HepG2 (cell line): Measurements from ENCODE around the gene GMPPA. TPM values are rescaled to one million over a fixed set of nuclear protein-coding genes. Genes with fewer than 3 reads are reported as not detected.
A peak's percentile ranks its signal among the peaks of the same experiment; 100 is the strongest.

Source experiments
- CSRNP2 ChIP-seq: sonication (generic); formaldehyde crosslinking; conservative IDR thresholded peaks from 2 replicates; pipeline ENCODE4 v1.8.0; 2022; ENCODE audit warnings: low read depth, missing genetic modification reagents
- DMAP1 ChIP-seq: IDR thresholded peaks from 2 replicates; pipeline ENCODE4 v1.6.1; 2016
- E2F2 ChIP-seq: sonication (generic); formaldehyde crosslinking; IDR thresholded peaks from 2 replicates; pipeline ENCODE4 v1.4.0; 2020; ENCODE audit warnings: missing genetic modification reagents, borderline replicate concordance
- HOXA3 ChIP-seq: sonication (generic); formaldehyde crosslinking; IDR thresholded peaks from 2 replicates; pipeline ENCODE4 v1.5.0; 2020; ENCODE audit warnings: missing genetic modification reagents
- MEF2D ChIP-seq: sonication (generic); formaldehyde crosslinking; IDR thresholded peaks from 2 replicates; pipeline ENCODE4 v1.5.1; 2020; ENCODE audit warnings: mild to moderate bottlenecking, missing genetic modification reagents
- SCMH1 ChIP-seq: sonication (generic); formaldehyde crosslinking; IDR thresholded peaks from 2 replicates; pipeline ENCODE4 v1.9.0; 2021; ENCODE audit warnings: missing genetic modification reagents, mild to moderate bottlenecking, borderline replicate concordance
- SP140L ChIP-seq: sonication (generic); formaldehyde crosslinking; IDR thresholded peaks from 2 replicates; pipeline ENCODE4 v1.4.0; 2020; ENCODE audit warnings: missing genetic modification reagents, borderline replicate concordance
- TARDBP ChIP-seq: sonication (generic); formaldehyde crosslinking; IDR thresholded peaks from 2 replicates; pipeline ENCODE4 v1.8.0; 2022; ENCODE audit warnings: mild to moderate bottlenecking, missing genetic modification reagents
- TBX3 ChIP-seq: fragments of 450-650 bp; IDR thresholded peaks from 2 replicates; pipeline ENCODE4 v1.6.1; 2017; ENCODE audit warnings: antibody characterized with exemption, mild to moderate bottlenecking, inconsistent platforms, borderline replicate concordance
- TFE3 ChIP-seq: IDR thresholded peaks from 2 replicates; pipeline ENCODE4 v1.6.1; 2016
- TGIF2 ChIP-seq: IDR thresholded peaks from 2 replicates; pipeline ENCODE4 v1.6.1; 2016; ENCODE audit warnings: control low read depth, missing compliant biosample characterization
- ZFP36L1 ChIP-seq: sonication (generic); formaldehyde crosslinking; IDR thresholded peaks from 2 replicates; pipeline ENCODE4 v1.8.0; 2022; ENCODE audit warnings: mild to moderate bottlenecking, missing genetic modification reagents, moderate library complexity
- ZMYM4 ChIP-seq: sonication (generic); formaldehyde crosslinking; IDR thresholded peaks from 2 replicates; pipeline ENCODE4 v1.8.1; 2023; ENCODE audit warnings: mild to moderate bottlenecking, missing genetic modification reagents
- ZNF329 ChIP-seq: sonication (generic); formaldehyde crosslinking; IDR thresholded peaks from 2 replicates; pipeline ENCODE4 v1.9.0; 2021; ENCODE audit warnings: low read depth, mild to moderate bottlenecking, missing genetic modification reagents
- ZNF431 ChIP-seq: sonication (generic); formaldehyde crosslinking; IDR thresholded peaks from 2 replicates; pipeline ENCODE4 v1.9.0; 2022; ENCODE audit warnings: missing genetic modification reagents, low read depth, mild to moderate bottlenecking, borderline replicate concordance
- ZNF577 ChIP-seq: sonication (generic); formaldehyde crosslinking; IDR thresholded peaks from 2 replicates; pipeline ENCODE4 v1.4.0; 2020; ENCODE audit warnings: mild to moderate bottlenecking, low read depth, missing genetic modification reagents, borderline replicate concordance
- ZNF781 ChIP-seq: sonication (generic); formaldehyde crosslinking; IDR thresholded peaks from 2 replicates; pipeline ENCODE4 v1.5.1; 2020; ENCODE audit warnings: borderline replicate concordance, mild to moderate bottlenecking, missing genetic modification reagents; ENCODE audit errors: not compliant biosample characterization
- polyA plus RNA-seq, 8 experiments: library from polyadenylated mRNA; depleted of rRNA in 3 of 8; stranded (reverse) in 7 of 8; unstranded in 1 of 8; fragments of >200 nt; fragmentation: Illumina TruSeq in 4 of 8; extraction: Trizol in 4 of 8; gene quantifications; 2 replicates each; pipeline versions ENCODE4 v1.2.1 to v1.2.3, GENCODE V29; 2011 to 2016; ENCODE audit warnings: low read depth in 4 of 8, missing spikeins in 1 of 8, mixed read lengths in 1 of 8; ENCODE audit not compliant: insufficient read depth in 1 of 8
- total RNA-seq, 5 experiments: library from RNA; depleted of rRNA; stranded (reverse); fragments of >200 nt; fragmentation: Illumina TruSeq; extraction: Trizol; gene quantifications; 2 replicates each; pipeline ENCODE4 v1.2.3, GENCODE V29; 2016; ENCODE audit warnings: low read depth in 1 of 5
- TF ChIP-seq, protein P1 (sequence below): sonication (generic); formaldehyde crosslinking; IDR thresholded peaks from 2 replicates; pipeline ENCODE4 v1.5.1; 2020; ENCODE audit warnings: missing genetic modification reagents, mild to moderate bottlenecking, borderline replicate concordance
- TF ChIP-seq, protein P2 (sequence below): sonication (generic); formaldehyde crosslinking; IDR thresholded peaks from 2 replicates; pipeline ENCODE4 v1.8.1; 2023; ENCODE audit warnings: mild to moderate bottlenecking, moderate library complexity, missing genetic modification reagents
- TF ChIP-seq, protein P3 (sequence below): sonication (generic); formaldehyde crosslinking; IDR thresholded peaks from 2 replicates; pipeline ENCODE4 v1.4.0; 2020; ENCODE audit warnings: missing genetic modification reagents

The GMPPA gene
- total and polyA plus RNA-seq, 2 of the 13 experiments (the other 11 are each of a cell fraction or from before 2014, with no cell fraction given): 81.1 to 106 TPM

GRCh38 chr2:219543596-219544358 lies 45.1 kb downstream of the GMPPA start, which contains the start of the genes CHPF and TMEM198 (continued):
- TF ChIP-seq ZMYM4 (peak; percentile 72), TBX3 (no peak), ZNF431 (CRISPR knock-in tag) (no peak; the same call in 1 of the 2 replicates), SP140L (no peak), DMAP1 (peak; percentile 65; the same call in 1 of the 2 replicates), TARDBP (CRISPR knock-in tag) (peak; percentile 94), TGIF2 (CRISPR knock-in tag) (peak; percentile 93), ZFP36L1 (CRISPR knock-in tag) (peak; percentile 92; the same call in 1 of the 2 replicates), HOXA3 (CRISPR knock-in tag) (peak; percentile 99), ZNF781 (peak; percentile 60), SCMH1 (CRISPR knock-in tag) (no peak), CSRNP2 (no peak), TFE3 (peak; percentile 84), E2F2 (CRISPR knock-in tag) (peak; percentile 89; the same call in 1 of the 2 replicates), ZNF329 (CRISPR knock-in tag) (no peak), MEF2D (peak; percentile 57), ZNF577 (CRISPR knock-in tag) (no peak)
- TF ChIP-seq, protein P1, sequence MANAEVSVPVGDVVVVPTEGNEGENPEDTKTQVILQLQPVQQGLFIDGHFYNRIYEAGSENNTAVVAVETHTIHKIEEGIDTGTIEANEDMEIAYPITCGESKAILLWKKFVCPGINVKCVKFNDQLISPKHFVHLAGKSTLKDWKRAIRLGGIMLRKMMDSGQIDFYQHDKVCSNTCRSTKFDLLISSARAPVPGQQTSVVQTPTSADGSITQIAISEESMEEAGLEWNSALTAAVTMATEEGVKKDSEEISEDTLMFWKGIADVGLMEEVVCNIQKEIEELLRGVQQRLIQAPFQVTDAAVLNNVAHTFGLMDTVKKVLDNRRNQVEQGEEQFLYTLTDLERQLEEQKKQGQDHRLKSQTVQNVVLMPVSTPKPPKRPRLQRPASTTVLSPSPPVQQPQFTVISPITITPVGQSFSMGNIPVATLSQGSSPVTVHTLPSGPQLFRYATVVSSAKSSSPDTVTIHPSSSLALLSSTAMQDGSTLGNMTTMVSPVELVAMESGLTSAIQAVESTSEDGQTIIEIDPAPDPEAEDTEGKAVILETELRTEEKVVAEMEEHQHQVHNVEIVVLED: peak; percentile 77; the same call in 1 of the 2 replicates
- TF ChIP-seq, protein P2, sequence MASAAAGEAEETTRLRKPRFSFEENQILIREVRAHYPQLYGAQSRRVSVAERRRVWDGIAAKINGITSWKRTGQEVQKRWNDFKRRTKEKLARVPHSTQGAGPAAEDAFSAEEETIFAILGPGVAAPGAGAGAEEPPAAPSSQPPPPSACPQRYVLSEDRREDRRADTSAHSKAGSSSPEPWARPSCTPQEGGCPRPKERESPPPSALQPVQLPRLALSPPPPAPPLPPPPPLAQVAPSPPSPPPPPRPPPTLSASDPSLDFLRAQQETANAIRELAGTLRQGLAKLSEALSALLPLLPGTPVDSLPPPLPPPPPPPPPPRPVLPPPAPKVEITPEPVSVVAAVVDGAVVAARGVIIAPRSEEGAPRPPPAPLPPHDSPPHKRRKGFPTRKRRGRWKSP (CRISPR knock-in tag): no peak; the same call in 1 of the 2 replicates
- TF ChIP-seq, protein P3, sequence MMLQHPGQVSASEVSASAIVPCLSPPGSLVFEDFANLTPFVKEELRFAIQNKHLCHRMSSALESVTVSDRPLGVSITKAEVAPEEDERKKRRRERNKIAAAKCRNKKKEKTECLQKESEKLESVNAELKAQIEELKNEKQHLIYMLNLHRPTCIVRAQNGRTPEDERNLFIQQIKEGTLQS (CRISPR knock-in tag): peak; percentile 76
